Stimulated activated CD4-positive, alpha-beta T cell treated with anti-CD3 and anti-CD28 coated beads, TNF-alpha, amount 100 ng/mL, for 24 hours (primary cell): Measurements from ENCODE around the gene CDH4.
"Not testable (repeated sequence)": the region's sequence is repeated elsewhere in the genome, so short reads cannot be mapped to it uniquely, and the experiment has no call there.

Experiments
- DNase-seq, 3 experiments: peaks; one replicate each; pipeline ENCODE4 v3.0.0-alpha.2; 2020; ENCODE audit warnings: low read depth in 3 of 3

Gene CDH4

DNA sequence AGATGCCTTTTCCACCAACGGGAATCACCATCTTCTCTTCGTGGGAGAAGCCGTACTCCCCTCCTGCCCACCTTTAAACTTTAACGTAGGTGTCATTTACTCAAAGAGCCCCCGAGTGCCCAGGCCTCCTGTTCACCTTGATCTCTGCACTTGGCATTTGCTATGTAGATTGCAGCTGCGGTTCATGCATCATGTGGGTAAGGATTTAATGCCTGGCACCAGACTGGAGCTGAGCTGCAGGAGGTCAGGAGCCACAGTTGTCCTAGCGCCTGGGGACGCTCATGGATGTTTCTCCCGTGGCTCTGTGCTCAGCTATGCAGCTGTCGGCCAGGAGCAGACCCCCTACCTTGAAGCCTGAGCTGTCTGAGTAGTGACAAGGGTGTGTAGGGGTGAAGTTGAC lies 133.7 kb downstream of the CDH4 start:
- DNase-seq: no peak

DNA sequence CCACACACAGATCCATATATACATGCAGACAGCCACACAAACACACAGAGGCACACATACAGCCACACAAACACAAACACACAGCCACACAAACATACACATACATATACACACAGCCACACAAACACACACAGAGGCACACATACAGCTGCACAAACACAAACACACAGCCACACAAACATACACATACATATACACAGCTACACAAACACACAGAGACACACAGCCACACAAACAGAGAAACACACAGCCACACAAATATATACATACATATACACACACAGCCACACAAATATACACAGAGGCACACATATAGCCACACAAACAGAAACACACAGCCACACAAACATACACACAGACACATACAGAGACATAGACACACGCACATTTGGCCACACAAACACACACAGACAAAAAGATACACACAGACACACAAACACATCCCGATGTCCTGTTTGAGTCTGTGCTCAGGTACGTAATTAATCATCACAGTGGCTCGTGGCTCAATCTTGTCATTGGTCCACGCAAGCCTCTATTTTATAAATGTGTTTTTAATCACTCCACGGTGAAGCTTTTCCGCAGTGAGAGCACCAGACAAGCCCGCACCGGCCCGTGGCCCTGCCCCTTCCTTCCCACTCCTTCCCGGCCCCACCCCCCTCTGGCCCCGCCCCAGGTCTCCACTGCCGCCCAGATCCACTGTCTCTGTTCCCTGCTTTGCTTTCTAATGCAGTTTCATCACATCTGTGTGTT lies 135.3 kb downstream of the CDH4 start:
- peak in 1 of 3 experiments; percentile 9 for DNase-seq

DNA sequence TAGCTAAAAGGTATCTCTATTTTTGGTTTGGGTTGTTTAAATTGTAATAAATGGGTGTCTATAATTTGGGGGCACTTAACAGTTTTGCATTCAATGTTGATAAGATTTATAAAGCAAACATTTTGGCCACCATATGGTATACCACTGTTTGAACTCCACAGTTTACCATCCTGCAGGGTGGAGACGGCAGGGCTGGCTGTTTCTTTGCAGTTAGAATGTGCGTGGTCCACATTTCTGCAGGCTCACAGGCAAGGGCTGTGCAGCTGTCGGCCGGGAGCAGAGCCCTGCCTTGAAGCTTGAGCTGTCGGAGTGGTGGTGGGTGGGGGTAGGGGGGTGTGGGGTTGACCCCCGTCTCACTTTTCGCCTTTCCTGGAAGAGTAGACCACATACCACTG lies 135.9 kb downstream of the CDH4 start:
- no peak for DNase-seq

DNA sequence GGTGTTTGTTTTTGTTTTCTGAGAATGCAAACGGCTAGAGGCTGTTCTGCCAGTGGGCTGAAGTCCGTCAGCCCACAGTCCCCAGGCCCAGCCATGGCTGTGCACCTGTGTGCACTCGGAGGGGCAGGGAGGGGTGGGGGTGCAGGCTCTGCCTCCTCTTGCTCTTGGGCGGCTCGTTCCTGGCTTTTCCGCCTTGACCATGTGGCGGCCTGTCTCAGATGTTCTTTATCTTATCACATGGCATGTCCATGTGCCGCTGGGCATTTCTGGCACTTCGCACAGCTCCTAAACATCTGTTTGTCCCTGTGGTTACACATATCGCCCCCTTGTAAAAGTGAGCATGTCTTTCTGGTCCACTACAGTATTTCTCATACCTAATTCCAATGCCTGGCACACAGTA lies 137.0 kb downstream of the CDH4 start:
- DNase-seq: no peak

DNA sequence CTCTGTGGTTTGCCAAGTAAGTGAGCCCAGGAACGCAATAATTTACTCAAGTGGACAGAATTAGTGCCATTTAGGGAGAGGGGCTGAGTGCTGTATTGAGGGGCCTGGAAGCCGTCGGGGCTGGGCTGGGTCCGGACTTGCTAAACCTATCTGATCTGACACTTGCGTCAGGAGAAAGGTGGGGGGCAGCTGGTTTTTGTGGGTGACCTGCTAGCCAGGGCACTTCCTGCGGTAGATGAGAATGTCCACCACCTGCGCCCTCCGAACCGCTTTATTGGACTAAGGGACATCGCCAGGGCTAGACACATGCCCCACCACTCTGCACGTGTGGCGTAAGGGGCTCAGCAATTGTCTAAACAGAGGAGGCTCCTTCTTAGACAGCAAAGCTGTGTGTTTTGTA lies 139.1 kb downstream of the CDH4 start:
- no peak for DNase-seq

DNA sequence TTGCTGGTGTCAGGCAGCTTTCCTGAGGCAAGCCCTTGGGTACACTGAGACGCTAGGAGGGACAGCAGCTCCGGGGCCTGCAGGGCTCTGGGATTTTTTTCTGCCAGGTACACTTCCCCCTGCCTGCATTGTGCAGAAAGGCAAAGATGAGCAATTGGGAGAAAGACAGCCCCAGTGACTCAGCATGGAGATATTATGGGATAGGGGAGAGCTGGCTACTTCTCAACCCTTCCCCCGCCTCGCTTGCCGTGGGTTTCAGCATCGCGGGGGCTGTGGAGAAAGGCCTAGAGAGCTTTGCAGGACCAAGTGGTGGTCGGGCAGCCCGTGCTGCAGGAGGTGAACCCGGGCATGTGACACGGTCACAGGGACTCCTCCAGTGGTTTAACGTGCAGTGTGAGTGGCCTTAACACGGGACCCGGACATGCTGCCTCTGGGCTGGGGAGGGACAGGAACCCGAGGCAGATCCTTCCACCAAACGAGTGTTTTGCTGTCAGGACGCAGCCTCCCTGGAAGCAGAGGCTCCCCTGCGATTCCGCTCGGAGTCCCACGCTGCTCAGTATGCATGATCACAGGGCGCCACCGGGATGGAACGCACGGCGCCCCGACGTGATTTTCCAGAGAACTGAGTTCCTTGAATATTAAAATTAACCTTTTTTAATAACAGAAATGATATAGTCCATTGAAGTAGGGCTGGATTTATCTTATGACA lies 139.9 kb downstream of the CDH4 start:
- no peak for DNase-seq

DNA sequence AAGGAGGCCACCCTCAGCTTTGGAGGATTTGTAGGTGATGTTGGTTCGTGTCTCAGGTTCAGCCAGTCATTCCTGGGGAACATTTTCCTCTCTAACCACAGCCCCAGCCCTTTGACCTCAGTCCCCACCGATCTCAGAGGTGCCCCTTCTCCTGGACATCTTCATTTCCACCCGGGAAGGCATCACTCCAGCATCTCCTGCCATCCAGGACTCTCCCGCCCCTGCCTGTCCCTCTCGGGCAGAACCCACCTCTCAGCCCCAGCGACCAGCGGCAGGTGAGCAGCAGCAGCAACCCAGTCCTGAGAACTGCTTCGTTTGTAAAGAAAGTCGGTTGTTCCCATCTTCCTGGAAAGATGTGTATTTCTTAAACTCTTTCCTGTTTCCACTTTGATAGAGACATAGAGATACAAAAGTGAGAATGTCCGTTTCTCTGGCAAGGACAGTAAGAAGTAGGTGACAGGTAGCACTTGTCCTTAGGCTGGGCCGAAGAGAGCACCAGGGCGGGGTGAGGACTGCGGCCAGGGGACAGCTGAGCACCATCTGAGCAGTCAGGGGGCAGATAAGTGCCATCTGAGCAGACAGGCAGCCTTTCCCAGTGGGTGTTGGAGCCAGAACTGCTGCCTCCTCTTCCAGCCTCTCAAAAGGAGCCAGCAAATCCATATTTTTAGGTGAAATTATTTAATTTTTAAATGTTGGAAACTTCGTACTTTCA lies 142.2 kb downstream of the CDH4 start:
- no peak for DNase-seq

DNA sequence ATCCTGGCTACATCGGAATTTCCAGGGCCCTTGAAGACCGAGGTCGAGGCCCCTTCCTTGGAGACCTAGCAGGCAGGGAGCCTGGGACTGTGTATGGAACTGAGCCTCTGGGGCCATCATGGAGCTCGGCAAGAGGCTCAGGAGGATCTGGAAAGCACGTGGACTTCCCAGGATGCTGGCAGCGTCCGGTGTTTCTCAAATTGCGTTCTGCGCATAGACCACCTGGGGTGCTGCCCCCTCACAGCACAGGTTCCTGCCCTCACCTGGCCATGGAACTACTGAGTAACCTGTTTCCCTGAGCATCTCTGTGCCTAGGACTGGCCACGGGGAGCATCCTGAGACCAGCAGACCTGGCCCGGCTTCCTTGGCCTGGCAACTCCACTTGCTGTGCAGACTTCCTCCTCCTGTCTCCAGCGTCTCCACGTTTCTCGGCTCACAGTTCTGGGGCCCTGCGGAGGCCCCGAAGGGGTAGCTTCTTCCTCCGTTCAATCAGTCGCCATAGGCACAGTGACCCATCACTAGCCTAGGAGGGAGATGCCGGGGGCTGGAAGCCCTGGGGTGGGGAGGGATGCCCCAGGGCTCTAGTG lies 144.3 kb downstream of the CDH4 start:
- DNase-seq: no peak

DNA sequence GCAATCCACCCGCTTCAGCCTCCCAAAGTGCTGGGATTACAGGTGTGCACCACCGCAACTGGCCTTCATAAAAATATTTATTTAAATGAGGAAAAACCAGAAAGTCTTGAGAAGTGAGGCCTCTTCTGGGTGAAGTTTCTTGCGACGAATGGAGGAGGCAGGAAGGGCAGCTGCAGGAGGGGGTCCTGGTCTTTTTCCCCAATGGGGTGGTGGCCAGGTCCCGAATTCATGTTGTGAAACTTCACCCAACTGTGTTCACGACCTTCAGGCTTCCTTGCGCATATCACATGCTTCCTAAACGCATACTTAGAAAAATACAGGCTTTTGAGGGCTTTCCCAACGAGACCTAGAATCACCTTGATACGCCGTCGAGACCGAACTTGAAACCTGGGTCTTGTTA lies 145.1 kb downstream of the CDH4 start:
- no peak for DNase-seq

DNA sequence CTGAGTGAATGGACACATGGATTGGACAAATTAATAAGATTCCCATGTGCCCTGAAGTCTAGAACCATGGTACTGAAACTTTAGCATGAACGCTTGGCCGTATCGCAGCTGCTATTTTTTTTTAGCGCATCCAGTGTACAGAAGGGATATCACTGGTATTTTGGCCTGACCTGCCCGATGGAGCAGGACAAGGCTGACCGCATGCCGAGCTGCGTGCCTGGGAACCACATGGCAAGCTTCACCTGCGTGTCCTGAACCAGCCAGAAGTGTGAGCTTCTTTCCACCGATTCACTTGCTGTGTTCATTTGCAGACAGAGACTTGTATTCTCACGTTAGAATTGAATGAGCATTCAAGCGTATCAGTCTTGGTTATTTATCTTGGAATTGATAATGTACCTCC lies 145.7 kb downstream of the CDH4 start:
- no peak for DNase-seq

DNA sequence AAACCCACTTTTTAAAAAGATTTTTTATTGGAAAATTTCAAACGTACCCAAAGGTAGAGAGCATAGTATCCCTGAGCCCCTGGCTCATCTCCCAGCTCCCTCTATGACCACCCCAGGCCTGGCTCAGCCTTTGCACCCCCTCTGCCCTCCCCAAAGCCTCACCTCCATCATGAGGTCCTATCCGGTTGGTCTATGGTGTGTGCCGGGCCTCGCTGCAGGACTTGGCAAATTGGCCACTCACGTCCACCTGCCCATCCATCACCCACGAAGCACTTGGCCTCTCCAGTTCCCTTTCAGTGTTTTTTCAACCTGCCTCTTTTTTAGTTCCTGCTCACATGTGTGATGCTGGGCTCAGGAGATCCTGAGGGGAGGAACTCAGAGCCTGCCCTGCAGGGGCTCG lies 147.4 kb downstream of the CDH4 start:
- no peak for DNase-seq

DNA sequence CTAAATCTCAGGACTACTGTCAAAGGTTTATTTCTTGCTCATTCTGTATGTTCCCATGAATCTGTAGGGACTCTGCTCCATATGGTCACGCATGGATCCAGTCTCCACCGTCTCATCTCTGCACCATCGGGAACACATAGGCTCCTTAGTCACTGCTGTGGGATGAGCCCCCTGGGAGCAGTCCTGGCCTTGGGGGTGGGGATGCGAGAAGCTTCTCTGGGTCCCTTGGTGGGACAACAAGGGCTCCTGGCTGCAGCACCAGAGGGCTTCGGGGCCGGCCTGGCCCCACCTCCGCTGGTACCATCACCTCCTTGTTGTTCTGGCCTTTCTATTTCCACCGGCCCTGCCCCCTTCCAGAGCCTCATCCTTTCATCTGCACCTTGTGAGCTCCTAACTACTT lies 148.4 kb downstream of the CDH4 start:
- no peak for DNase-seq

DNA sequence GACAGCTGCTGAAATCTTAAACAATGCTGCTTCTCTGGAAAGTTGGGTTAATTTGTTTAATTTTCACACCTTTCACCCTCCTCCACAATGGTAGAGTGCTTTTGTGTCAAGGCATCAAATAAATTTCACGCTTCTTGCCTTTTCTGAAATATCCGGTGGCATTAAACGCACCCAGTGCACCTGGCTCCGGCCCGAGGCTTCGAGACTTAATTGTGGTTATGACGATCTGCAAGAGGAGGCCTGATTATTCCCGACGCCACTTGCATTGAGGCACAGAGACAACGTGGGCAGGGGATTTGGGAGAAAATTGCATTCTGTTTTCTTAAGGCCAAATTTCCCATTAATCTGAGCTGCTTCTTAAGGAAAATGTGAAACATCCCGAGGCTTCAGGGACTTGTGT lies 152.2 kb downstream of the CDH4 start:
- DNase-seq: no peak

DNA sequence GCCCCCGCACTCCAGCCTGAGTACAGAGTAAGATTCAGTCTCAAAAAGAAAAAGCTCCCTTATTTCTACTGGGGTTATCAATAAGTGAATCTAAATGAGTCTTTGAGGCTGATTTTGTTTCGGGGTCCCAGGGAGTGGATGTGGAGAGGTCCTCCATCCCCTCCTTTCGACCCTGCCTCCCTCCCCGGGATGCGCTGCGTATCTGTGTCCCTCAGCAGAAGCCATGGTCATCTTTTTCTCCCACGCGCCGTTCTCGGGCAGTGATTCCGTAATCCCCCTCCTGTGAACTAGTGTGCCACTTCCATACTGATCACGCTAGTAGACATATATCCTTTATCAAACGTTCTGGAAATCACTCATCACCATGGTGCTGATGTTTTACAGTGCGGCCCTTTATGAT lies 152.9 kb downstream of the CDH4 start:
- no peak for DNase-seq

DNA sequence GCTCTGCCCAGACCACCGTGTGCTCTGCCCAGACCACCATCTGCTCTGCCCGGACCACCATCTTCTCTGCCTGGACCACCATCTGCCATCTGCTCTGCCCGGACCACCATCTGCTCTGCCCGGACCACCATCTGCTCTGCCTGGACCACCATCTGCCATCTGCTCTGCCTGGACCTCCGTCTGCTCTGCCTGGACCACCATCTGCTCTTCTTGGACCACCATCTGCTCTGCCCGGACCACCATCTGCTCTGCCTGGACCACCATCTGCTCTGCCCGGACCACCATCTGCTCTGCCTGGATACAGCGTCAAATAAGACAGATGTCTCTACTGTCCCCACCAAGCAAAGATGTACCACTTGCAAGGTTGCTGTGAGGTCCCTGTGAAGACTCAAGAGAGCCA lies 154.7 kb downstream of the CDH4 start:
- DNase-seq: not testable (repeated sequence)

DNA sequence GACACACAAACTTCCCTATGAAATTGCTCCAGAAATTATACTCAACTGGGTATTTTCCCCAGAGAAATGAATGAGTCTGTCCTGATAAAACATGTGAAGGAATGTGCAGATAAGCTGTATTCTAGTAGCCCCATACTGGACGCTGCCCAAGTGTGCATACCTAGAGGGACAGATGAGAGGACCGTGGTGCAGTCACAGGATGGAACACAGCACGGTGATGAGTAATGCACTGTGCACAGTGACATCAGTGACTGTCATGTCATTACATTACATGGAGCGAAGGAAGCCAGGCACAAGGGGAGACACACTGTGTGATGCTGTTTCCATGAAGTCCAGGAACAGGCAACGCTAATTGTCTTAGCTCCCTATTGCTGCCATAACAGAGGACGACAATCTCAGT lies 155.5 kb downstream of the CDH4 start:
- DNase-seq: no peak

DNA sequence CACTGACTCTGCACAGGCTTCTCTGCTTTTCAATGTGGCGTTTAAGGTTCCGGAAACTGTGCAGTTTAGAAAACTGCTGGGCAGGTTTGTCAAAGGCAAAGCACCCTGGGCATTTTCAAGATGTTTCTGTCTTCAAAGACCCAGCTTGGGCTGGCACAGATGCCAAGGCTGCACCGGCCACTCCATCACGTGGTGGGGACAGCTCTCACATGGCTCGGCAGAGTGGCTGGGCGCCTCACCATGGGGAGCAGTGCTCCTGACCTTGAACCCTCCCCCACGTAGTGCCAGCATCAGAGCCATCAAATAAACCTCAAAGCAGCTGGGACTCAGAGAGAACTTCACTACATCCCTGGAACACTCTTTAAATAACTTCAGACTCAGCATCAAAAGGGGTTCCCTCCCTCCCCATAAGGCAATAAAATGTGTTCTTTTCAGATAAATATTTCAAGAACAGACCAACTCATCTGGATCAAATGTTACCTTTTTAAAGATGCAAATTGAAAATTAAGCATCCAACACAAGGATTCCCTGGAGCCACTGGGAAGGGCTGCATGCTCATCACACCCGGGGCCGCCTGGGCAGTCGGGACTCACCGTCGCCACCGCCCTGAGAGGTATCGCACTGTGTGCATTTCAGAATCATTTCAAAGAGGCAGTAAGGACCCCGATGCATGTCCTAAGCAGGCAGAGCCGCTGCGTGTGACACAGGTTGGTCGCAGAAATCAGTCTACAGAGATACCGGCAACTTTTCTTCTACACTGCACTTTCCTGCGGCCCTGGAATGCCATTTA lies 157.1 kb downstream of the CDH4 start:
- no peak for DNase-seq

DNA sequence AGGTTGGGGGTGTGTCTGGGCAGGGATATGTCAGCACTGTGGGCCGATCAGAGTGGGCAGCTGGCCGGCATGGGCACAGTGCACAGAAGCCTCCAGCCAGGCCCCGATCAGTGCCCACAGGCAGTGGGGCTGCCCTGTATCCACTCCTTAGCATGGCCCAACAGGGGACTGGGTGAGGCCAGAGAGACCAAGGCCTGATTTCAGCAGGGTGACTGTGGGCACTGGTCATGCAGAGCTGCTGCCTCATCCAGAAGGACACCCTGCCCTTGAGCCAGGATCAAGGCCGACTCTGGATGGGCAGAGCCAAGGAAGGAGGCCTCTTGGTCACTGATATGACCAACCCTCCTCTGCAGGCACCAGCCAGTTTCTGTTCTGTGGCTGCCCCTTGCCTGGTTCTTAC lies 159.7 kb downstream of the CDH4 start:
- DNase-seq: no peak

DNA sequence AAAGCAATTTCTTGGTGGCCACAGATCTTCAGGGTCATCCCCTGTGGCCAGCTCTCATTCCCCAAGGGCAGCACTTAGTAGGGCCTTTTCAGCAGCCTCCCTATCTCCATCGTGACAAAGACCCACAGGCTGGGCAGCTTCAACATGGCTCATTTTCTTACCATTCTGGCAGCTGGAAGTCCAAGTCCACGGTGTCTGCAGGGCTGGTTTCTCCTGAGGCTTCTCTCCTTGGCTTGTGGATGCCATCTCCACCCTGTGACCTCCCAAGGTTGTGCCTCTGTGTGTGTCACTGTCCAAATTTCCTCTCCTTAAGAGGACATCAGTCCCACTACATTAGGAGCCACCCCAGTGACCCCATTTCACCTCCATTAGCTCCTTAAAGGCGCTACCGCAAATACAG lies 161.7 kb downstream of the CDH4 start:
- DNase-seq: no peak

DNA sequence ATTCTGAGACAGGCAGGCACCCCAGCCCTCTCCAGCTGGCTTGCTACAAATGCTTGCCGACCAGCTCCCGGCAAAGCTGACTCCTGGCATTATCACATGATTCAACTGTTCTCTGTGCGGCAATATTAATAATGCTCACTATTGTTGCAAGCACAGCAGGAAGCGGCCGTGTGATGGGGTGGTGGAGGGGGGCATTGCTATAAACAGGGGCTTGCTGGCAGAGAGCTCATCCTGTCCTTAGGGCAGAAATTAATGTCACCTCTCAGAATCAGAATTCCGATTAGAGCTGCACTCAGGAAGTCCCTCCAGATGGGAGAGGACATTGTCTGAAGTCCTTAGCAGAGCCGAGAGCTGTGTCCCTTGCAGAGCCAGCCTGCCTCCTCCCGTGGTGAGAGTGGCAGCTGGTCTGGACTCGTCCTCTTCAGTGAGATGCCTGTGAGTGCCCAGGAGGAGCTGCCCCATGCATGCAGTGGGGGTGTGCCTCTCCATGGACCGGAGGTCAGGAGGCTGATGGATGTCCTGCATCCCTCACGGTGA lies 162.5 kb downstream of the CDH4 start:
- DNase-seq: no peak

DNA sequence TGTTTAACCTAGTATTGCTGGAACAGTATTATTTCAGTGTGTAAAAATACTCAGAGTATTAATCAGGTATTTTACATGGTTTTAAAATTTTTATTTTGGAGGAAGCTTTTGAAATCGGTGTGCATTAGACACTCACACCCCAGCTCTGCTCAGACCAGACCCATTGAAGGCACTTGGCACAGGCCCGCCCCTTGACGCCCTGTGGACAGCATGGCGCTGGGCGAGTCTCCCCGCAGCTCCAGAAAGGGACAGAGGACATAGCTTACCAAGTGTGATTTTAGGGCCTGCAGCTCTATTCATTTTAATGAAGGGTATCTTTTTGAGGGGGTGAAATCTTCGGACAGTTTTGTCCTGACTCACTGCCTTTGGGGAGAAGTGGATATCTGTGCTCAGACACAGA lies 164.5 kb downstream of the CDH4 start:
- no peak for DNase-seq
